Panc1 (cell line): Measurements from ENCODE around the gene UST. TPM values are rescaled to one million over a fixed set of nuclear protein-coding genes. Genes with fewer than 3 reads are reported as not detected.
A peak's percentile ranks its signal among the peaks of the same experiment; 100 is the strongest.

Experiments used
- ATAC-seq: fragments of 200-7000 bp; cut with Tn5 transposase; 2 replicates; pipeline ENCODE4 v1.9.1; 2020; ENCODE audit warnings: mild to moderate bottlenecking, moderate library complexity
- BruUV-seq: library from RNA; stranded (reverse); fragments of 400-500 nt; replicated peaks from 2 replicates; lab custom pipeline; 2021; lab: Mats Ljungman, UMichigan
- CTCF ChIA-PET: fragments of 300-600 bp; sonication (Branson Sonifier 250); formaldehyde crosslinking; loops from one replicate; lab custom pipeline; 2022; ENCODE audit warnings: antibody characterized with exemption; lab: Charles Lee
- POLR2A ChIA-PET: fragments of 300-600 bp; sonication (Branson Sonifier 250); formaldehyde crosslinking; loops from one replicate; lab custom pipeline; 2022; ENCODE audit warnings: antibody characterized with exemption; lab: Charles Lee
- DNase-seq: peaks from one replicate; pipeline ENCODE4 v3.0.0-alpha.2; 2010; ENCODE audit warnings: low read depth, low spot score
- H3K27ac ChIP-seq: 2 replicates; pipeline ENCODE4 v1.5.1; 2011; ENCODE audit warnings: mild to moderate bottlenecking, low read length, inconsistent platforms
- H3K27me3 ChIP-seq: fragments of 200-500 bp; sonication (Bioruptor generic); 2 replicates; pipeline ENCODE4 v1.6.0; 2014; ENCODE audit warnings: low read length, inconsistent platforms; ENCODE audit not compliant: control insufficient read depth, insufficient read depth
- H3K36me3 ChIP-seq: fragments of 200-500 bp; sonication (Bioruptor generic); 2 replicates; pipeline ENCODE4 v1.5.1; 2014; ENCODE audit warnings: inconsistent platforms, mild to moderate bottlenecking, low read length, moderate library complexity; ENCODE audit not compliant: control insufficient read depth, insufficient read depth
- H3K4me1 ChIP-seq: 2 replicates; pipeline ENCODE4 v1.5.1; 2011; ENCODE audit warnings: inconsistent platforms, mild to moderate bottlenecking, low read length, moderate library complexity; ENCODE audit not compliant: control insufficient read depth, insufficient read depth
- H3K4me3 ChIP-seq, 2 experiments: 2 replicates each; pipeline ENCODE4 v1.5.1; 2011 to 2012; ENCODE audit warnings: low read depth in 2 of 2, low read length in 2 of 2, mild to moderate bottlenecking in 2 of 2, inconsistent platforms in 1 of 2, moderate library complexity in 1 of 2
- H3K9me3 ChIP-seq: fragments of 200-500 bp; sonication (Bioruptor generic); 2 replicates; pipeline ENCODE4 v1.5.1; 2014; ENCODE audit warnings: low read depth, mild to moderate bottlenecking, inconsistent platforms, low read length, moderate library complexity; ENCODE audit not compliant: control insufficient read depth, insufficient read depth
- CTCF ChIP-seq: fragments of 450-650 bp; IDR thresholded peaks from 2 replicates; pipeline ENCODE4 v1.5.1; 2017; ENCODE audit warnings: mild to moderate bottlenecking
- POLR2AphosphoS5 ChIP-seq: IDR thresholded peaks from 2 replicates; pipeline ENCODE4 v1.6.1; 2012; ENCODE audit warnings: mild to moderate bottlenecking, low read depth, low read length, moderate library complexity
- SIN3A ChIP-seq: IDR thresholded peaks from 2 replicates; pipeline ENCODE4 v1.6.1; 2012; ENCODE audit warnings: low read depth, mild to moderate bottlenecking, low read length, moderate library complexity, borderline replicate concordance; ENCODE audit not compliant: insufficient read depth
- TCF7L2 ChIP-seq: IDR thresholded peaks from 2 replicates; pipeline ENCODE4 v1.6.1; 2011; ENCODE audit warnings: mild to moderate bottlenecking, low read depth, low read length, inconsistent platforms
- in situ Hi-C: cut with HindIII; loops from 2 replicates; pipeline ENCODE4 v1.10.0; 2016; ENCODE audit warnings: low sequenced_read_pairs, low pct_unique_long_range_greater_than_20kb
- intact Hi-C: fragments of 100-400 bp; cut with micrococcal nuclease; formaldehyde crosslinking; loops from one replicate; pipeline ENCODE4 v1.10.0; 2022; ENCODE audit not compliant: unreplicated experiment
- total RNA-seq: library from RNA; stranded (reverse); gene quantifications from one replicate; pipeline ENCODE4 v1.2.1, GENCODE V29; 2021; ENCODE audit not compliant: unreplicated experiment
- TF ChIP-seq, protein P1 (sequence below), 2 experiments: IDR thresholded peaks; 2 replicates each; pipeline ENCODE4 v1.6.1; 2011 to 2012; ENCODE audit warnings: low read depth in 2 of 2, control low read depth in 1 of 2, low read length in 1 of 2, mild to moderate bottlenecking in 1 of 2, moderate library complexity in 1 of 2; ENCODE audit not compliant: insufficient read depth in 1 of 2

UST gene
- total RNA-seq, 1 experiment from 2014 or later = 0.15 TPM

GRCh38 chr6:148700047-148700715, 46.6 kb upstream of the UST start:
- Histone ChIP-seq H3K27ac (no peak overlapping the region), H3K4me3 (peak overlapping the region in 1 of 2 experiments; percentile 48; a peak in 3 of 4 replicates), H3K4me1 (0 out of 2 replicates have a peak, but pooled peaks cover 2% of the 10 kb centered on the region), H3K36me3 (no peaks in the 10 kb centered on the region), H3K9me3 (no peaks in the 10 kb centered on the region), H3K27me3 (no peaks in the 10 kb centered on the region)
- TF ChIP-seq SIN3A = no peak
- TF ChIP-seq CTCF = no peak
- no peak for TF ChIP-seq POLR2AphosphoS5
- TF ChIP-seq TCF7L2 = no peak
- TF ChIP-seq, protein P1, sequence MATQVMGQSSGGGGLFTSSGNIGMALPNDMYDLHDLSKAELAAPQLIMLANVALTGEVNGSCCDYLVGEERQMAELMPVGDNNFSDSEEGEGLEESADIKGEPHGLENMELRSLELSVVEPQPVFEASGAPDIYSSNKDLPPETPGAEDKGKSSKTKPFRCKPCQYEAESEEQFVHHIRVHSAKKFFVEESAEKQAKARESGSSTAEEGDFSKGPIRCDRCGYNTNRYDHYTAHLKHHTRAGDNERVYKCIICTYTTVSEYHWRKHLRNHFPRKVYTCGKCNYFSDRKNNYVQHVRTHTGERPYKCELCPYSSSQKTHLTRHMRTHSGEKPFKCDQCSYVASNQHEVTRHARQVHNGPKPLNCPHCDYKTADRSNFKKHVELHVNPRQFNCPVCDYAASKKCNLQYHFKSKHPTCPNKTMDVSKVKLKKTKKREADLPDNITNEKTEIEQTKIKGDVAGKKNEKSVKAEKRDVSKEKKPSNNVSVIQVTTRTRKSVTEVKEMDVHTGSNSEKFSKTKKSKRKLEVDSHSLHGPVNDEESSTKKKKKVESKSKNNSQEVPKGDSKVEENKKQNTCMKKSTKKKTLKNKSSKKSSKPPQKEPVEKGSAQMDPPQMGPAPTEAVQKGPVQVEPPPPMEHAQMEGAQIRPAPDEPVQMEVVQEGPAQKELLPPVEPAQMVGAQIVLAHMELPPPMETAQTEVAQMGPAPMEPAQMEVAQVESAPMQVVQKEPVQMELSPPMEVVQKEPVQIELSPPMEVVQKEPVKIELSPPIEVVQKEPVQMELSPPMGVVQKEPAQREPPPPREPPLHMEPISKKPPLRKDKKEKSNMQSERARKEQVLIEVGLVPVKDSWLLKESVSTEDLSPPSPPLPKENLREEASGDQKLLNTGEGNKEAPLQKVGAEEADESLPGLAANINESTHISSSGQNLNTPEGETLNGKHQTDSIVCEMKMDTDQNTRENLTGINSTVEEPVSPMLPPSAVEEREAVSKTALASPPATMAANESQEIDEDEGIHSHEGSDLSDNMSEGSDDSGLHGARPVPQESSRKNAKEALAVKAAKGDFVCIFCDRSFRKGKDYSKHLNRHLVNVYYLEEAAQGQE (IDR thresholded peaks at IDR 0.05; ENCODE audit: insufficient read depth in 1 of 2, low read depth in 2 of 2, low read length in 1 of 2) = no peak
- ATAC-seq = no peak
- no peak for DNase-seq
- no TSS peak for BruUV-seq
- intact Hi-C loops = no loop called here
- CTCF ChIA-PET = no interaction called here
- in situ Hi-C loops = no loop called here
- POLR2A ChIA-PET = no interaction called here

DNA sequence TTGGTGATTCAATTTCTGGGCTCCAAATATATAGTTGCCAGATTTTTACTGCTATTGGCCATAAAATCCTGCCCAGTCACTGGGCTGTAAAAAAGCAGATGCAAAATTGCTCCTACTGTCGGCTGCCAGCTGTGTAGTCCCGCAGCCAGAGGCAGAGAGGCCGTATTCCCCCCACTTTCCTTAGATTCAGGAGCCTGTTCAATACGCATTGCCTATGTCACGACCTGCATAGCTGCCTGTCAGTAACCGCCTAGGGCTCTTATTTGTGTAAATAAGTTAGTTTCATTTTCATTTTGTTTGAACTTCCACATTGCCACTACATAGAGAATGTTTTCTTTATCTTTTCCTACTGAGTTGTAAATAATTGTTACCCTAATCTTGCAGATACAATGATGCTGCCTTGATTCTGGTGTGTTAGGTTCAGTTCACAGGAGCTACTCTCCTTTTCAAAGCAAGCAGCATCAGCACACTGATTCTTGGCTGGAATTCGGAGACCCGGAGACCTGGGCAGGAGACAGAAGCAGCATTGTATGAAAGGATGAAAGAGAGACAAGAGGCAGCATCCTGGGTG, 46.0 kb upstream of the UST start:
- ChIA-PET POLR2A (no interaction called here), CTCF (no interaction called here)
- DNase-seq = no peak
- Histone ChIP-seq H3K27me3 (no peaks in the 10 kb centered on the region), H3K36me3 (no peaks in the 10 kb centered on the region), H3K9me3 (no peaks in the 10 kb centered on the region), H3K4me1 (0 out of 2 replicates have a peak, but pooled peaks cover 2% of the 10 kb centered on the region), H3K4me3 (peak overlapping the region; percentile 32 to 48), H3K27ac (no peak overlapping the region)
- ATAC-seq = peak; percentile 65; the same call in 1 of the 2 replicates
- BruUV-seq = no TSS peak
- TF ChIP-seq, protein P1 (IDR thresholded peaks at IDR 0.05; ENCODE audit: insufficient read depth in 1 of 2, low read depth in 2 of 2, low read length in 1 of 2) = no peak
- TF ChIP-seq SIN3A (no peak), TCF7L2 (no peak), POLR2AphosphoS5 (no peak), CTCF (no peak)
- in situ Hi-C loops (no loop called here), intact Hi-C loops (no loop called here)
